ENCODE measurements around the gene HNRNPA2B1.

- no peak for TF ChIP-seq CTCF (IDR thresholded peaks at IDR 0.05; ENCODE audit: low read length)
- TF ChIP-seq EZH2 (optimal IDR thresholded peaks at IDR 0.05; ENCODE audit: low read depth, low read length) = no peak
- TF ChIP-seq EZH2phosphoT487 (IDR thresholded peaks at IDR 0.05; ENCODE audit: low read length) = no peak
Observed at GRCh38 chr7:26160896-26161295, 39.6 kb downstream of the HNRNPA2B1 start.

Data from MM.1S (cell line).